Activated B cell treated with CpG ODN at 0.5 μM for 24 hours (primary cell): ENCODE results near the gene LAG3. TPM values are rescaled to one million over a fixed set of nuclear protein-coding genes. Genes with fewer than 3 reads are reported as not detected.

ENCODE experiments used
- ATAC-seq: fragments of 200-7000 bp; cut with Tn5 transposase; one replicate; pipeline ENCODE4 v1.10.0; 2021; ENCODE audit warnings: low read depth, mild to moderate bottlenecking, moderate library complexity
- CTCF ChIA-PET: fragments of 350-600 bp; sonication (Branson Sonifier 250); formaldehyde crosslinking; loops from one replicate; lab custom pipeline; 2021; ENCODE audit warnings: antibody characterized with exemption; lab: Charles Lee
- POLR2A ChIA-PET: fragments of 350-600 bp; sonication (Branson Sonifier 250); formaldehyde crosslinking; loops from one replicate; lab custom pipeline; 2021; ENCODE audit warnings: antibody characterized with exemption; lab: Charles Lee
- DNase-seq: peaks from one replicate; pipeline ENCODE4 v3.0.0; 2022
- H3K27ac Mint-ChIP-seq: one replicate; pipeline ENCODE4 v1.8.0; 2020; ENCODE audit warnings: mixed read lengths
- H3K27me3 Mint-ChIP-seq: one replicate; pipeline ENCODE4 v1.8.0; 2021; ENCODE audit warnings: mixed read lengths
- H3K36me3 Mint-ChIP-seq: one replicate; pipeline ENCODE4 v1.8.0; 2021; ENCODE audit warnings: low read depth, mixed read lengths
- H3K4me1 Mint-ChIP-seq: one replicate; pipeline ENCODE4 v1.8.0; 2021; ENCODE audit warnings: mixed read lengths
- H3K4me3 Mint-ChIP-seq: one replicate; pipeline ENCODE4 v1.8.0; 2020; ENCODE audit warnings: mild to moderate bottlenecking, mixed read lengths
- H3K9me3 Mint-ChIP-seq: one replicate; pipeline ENCODE4 v1.8.0; 2020; ENCODE audit warnings: mixed read lengths
- CTCF ChIP-seq: fragments of 200-600 bp; IDR thresholded peaks from one replicate; pipeline ENCODE4 v1.8.0; 2022; ENCODE audit warnings: antibody characterized with exemption, mild to moderate bottlenecking
- intact Hi-C: fragments of 100-400 bp; cut with micrococcal nuclease; formaldehyde crosslinking; loops from one replicate; pipeline ENCODE4 v1.15.1; 2024
- total RNA-seq: library from RNA; stranded (reverse); gene quantifications from 2 replicates; pipeline ENCODE4 v1.2.3, GENCODE V29; 2022

LAG3 gene
- total RNA-seq, 1 donor from 2014 or later, result not detected

- DNase-seq (no peak), ATAC-seq (no peak)
- ChIA-PET POLR2A (interaction anchor here (0.5 kb wide), 1 partner anchor 97 kb away, joined by 15 read pairs; no protein-coding TSS in a partner anchor), CTCF (interaction anchor here (0.8 to 1.5 kb wide), 2 partner anchors 13 to 27 kb away, joined by 3 to 4 read pairs; no protein-coding TSS in a partner anchor)
- no peak overlapping the region for H3K4me3 Mint-ChIP-seq
- H3K36me3 Mint-ChIP-seq, result no peaks in the 10 kb centered on the region
- peaks cover 16% of the 10 kb centered on the region for H3K4me1 Mint-ChIP-seq
- H3K27me3 Mint-ChIP-seq, result peaks cover 38% of the 10 kb centered on the region
- H3K27ac Mint-ChIP-seq, result no peak overlapping the region
- TF ChIP-seq CTCF, result no peak
- intact Hi-C loops, result no loop called here
- no peaks in the 10 kb centered on the region for H3K9me3 Mint-ChIP-seq
Observed at GRCh38 chr12:6820166-6820565, 47.8 kb downstream of the LAG3 start.

- TF ChIP-seq CTCF, result no peak
- ChIA-PET POLR2A (interaction anchor here (0.7 kb wide), 1 partner anchor 143 kb away, joined by 3 read pairs; no protein-coding TSS in a partner anchor), CTCF (interaction anchor here (1.5 kb wide), 1 partner anchor 12 kb away, joined by 4 read pairs; no protein-coding TSS in a partner anchor)
- Mint-ChIP-seq H3K27ac (no peak within 1 kb of the TSS), H3K4me3 (no peak within 1 kb of the TSS), H3K27me3 (peaks cover 54% of the 10 kb centered on the region), H3K4me1 (peaks cover 16% of the 10 kb centered on the region), H3K36me3 (no peaks in the 10 kb centered on the region), H3K9me3 (no peaks in the 10 kb centered on the region)
- ATAC-seq (no peak), DNase-seq (no peak)
- intact Hi-C loops, result loop anchor here (1.0 kb wide), 1 partner anchor 215 kb away; the partner anchor contains the start of gene CHD4
Observed at GRCh38 chr12:6821591-6822425, 49.5 kb downstream of the LAG3 start, which contains the start of gene GPR162. Gene GPR162, plus strand, starts transcription at chr12:6821821. Its CDS starts 2,078 bp downstream, at chr12:6823899.

GRCh38 chr12:6822426-6823135 lies 50.3 kb downstream of the LAG3 start:
- peaks cover 61% of the 10 kb centered on the region for H3K27me3 Mint-ChIP-seq
- ChIA-PET CTCF (no interaction called here), POLR2A (no interaction called here)
- peaks cover 20% of the 10 kb centered on the region for H3K4me1 Mint-ChIP-seq
- no peak for TF ChIP-seq CTCF
- intact Hi-C loops, result no loop called here
- DNase-seq (no peak), ATAC-seq (no peak)
- no peak overlapping the region for H3K4me3 Mint-ChIP-seq
- H3K9me3 Mint-ChIP-seq, result no peaks in the 10 kb centered on the region
- H3K36me3 Mint-ChIP-seq, result no peaks in the 10 kb centered on the region
- no peak overlapping the region for H3K27ac Mint-ChIP-seq

GRCh38 chr12:6823182-6824084 lies 51.1 kb downstream of the LAG3 start:
- CTCF ChIA-PET, result interaction anchor here (0.6 to 2.7 kb wide), 5 partner anchors 11 to 193 kb away, joined by 3 to 15 read pairs (median 4); partner anchors contain the start of gene MLF2
- Mint-ChIP-seq H3K4me3 (no peak overlapping the region), H3K9me3 (no peaks in the 10 kb centered on the region), H3K27me3 (peaks cover 63% of the 10 kb centered on the region), H3K4me1 (peaks cover 23% of the 10 kb centered on the region), H3K36me3 (no peaks in the 10 kb centered on the region), H3K27ac (no peak overlapping the region)
- DNase-seq (no peak), ATAC-seq (no peak)
- intact Hi-C loops, result loop anchor here (2.0 kb wide), 2 partner anchors 207 to 269 kb away; no protein-coding TSS in a partner anchor
- POLR2A ChIA-PET, result no interaction called here
- no peak for TF ChIP-seq CTCF
